ENCODE measurements around the gene PID1. TPM values are rescaled to one million over a fixed set of nuclear protein-coding genes. Genes with fewer than 3 reads are reported as not detected.
"Not testable (repeated sequence)": the region's sequence is repeated elsewhere in the genome, so short reads cannot be mapped to it uniquely, and the experiment has no call there.

Gene PID1
- total RNA-seq, 1 experiment from 2014 or later = 0.31 TPM

GRCh38 chr2:229081411-229081810, 189.7 kb downstream of the PID1 start:
- BruUV-seq (replicated peaks) = no TSS peak
- H3K36me3 Mint-ChIP-seq (ENCODE audit: insufficient read depth, unreplicated experiment) = no peaks in the 10 kb centered on the region
- CTCF ChIA-PET = no interaction called here
- no peak for DNase-seq
- intact Hi-C loops (cut with micrococcal nuclease; ENCODE audit: unreplicated experiment) = no loop called here
- H3K4me3 Mint-ChIP-seq (ENCODE audit: low read depth, unreplicated experiment) = no peak overlapping the region
- peaks cover 11% of the 10 kb centered on the region for H3K9me3 Mint-ChIP-seq (ENCODE audit: low read depth, unreplicated experiment)
- no peaks in the 10 kb centered on the region for H3K27me3 Mint-ChIP-seq (ENCODE audit: unreplicated experiment)
- no peaks in the 10 kb centered on the region for H3K4me1 Mint-ChIP-seq (ENCODE audit: low read depth, unreplicated experiment)
- no peak for TF ChIP-seq CTCF (IDR thresholded peaks at IDR 0.05; ENCODE audit: unreplicated experiment)
- no peak overlapping the region for H3K27ac Mint-ChIP-seq (ENCODE audit: unreplicated experiment)

DNA sequence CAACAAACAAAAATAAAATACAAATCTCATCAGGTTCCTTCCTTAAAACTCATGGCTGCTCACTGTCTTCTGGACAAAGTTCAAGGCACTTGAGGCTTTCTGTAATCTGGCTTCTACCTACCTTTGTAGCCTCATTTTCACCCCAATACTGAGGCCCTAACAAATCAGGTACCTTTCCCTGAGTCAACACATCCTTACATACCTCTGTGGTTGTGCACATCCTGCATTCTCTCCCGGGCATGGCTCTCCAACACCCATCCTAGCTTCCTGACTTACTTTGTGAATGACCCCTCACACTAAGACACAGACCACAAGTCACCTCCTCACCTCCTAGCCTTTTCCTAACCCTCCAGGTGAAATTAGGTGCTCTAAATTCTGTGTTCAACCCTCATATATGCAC, 190.9 kb downstream of the PID1 start:
- peaks cover 19% of the 10 kb centered on the region for H3K9me3 Mint-ChIP-seq (ENCODE audit: low read depth, unreplicated experiment)
- H3K4me1 Mint-ChIP-seq (ENCODE audit: low read depth, unreplicated experiment) = no peaks in the 10 kb centered on the region
- no peak for DNase-seq
- no peak overlapping the region for H3K27ac Mint-ChIP-seq (ENCODE audit: unreplicated experiment)
- H3K27me3 Mint-ChIP-seq (ENCODE audit: unreplicated experiment) = no peaks in the 10 kb centered on the region
- no peaks in the 10 kb centered on the region for H3K36me3 Mint-ChIP-seq (ENCODE audit: insufficient read depth, unreplicated experiment)
- H3K4me3 Mint-ChIP-seq (ENCODE audit: low read depth, unreplicated experiment) = no peak overlapping the region
- BruUV-seq (replicated peaks) = no TSS peak
- TF ChIP-seq CTCF (IDR thresholded peaks at IDR 0.05; ENCODE audit: unreplicated experiment) = no peak
- intact Hi-C loops (cut with micrococcal nuclease; ENCODE audit: unreplicated experiment) = no loop called here
- CTCF ChIA-PET = no interaction called here

DNA sequence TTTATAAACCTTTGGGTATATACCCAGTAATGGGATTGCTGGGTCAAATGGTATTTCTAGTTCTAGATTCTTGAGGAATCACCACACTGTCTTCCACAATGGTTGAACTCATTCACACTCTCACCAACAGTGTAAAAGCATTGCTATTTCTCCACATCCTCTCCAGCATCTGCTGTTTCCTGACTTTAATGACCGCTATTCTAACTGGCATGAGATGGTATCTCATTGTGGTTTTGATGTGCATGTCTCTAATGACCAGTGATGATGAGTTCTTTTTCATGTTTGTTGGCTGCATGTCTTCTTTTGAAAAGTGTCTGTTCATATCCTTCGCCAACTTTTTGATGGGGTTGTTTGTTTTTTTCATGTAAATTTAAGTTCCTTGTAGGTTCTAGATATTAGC, 194.2 kb downstream of the PID1 start:
- intact Hi-C loops (cut with micrococcal nuclease; ENCODE audit: unreplicated experiment); CTCF ChIA-PET; H3K36me3 Mint-ChIP-seq (ENCODE audit: insufficient read depth, unreplicated experiment); H3K4me3 Mint-ChIP-seq (ENCODE audit: low read depth, unreplicated experiment); H3K27ac Mint-ChIP-seq (ENCODE audit: unreplicated experiment); H3K4me1 Mint-ChIP-seq (ENCODE audit: low read depth, unreplicated experiment); BruUV-seq (replicated peaks); H3K27me3 Mint-ChIP-seq (ENCODE audit: unreplicated experiment); DNase-seq: not testable (repeated sequence)
- peaks cover 19% of the 10 kb centered on the region for H3K9me3 Mint-ChIP-seq (ENCODE audit: low read depth, unreplicated experiment)

DNA sequence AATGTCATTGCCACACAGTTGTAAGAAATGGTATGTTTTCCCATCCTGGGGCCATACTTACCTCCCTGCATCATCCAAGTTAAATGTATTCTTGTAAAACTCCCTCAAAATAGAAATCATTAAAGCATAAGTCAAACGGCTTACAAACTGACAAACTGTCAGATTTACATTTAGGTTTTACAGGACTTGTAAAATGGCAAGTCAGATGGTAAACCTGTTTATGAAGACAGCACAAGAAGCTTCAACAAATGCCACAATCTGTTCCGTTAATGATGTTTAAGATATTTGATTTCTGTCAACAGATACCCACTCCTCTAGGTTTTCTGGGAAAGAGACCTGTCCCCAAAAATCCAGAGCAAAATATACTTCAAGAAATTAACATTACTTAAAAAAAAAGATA, 197.2 kb downstream of the PID1 start:
- H3K9me3 Mint-ChIP-seq (ENCODE audit: low read depth, unreplicated experiment) = peaks cover 18% of the 10 kb centered on the region

More for the DNA sequence above, 197.2 kb downstream of the PID1 start:
- H3K4me1 Mint-ChIP-seq (ENCODE audit: low read depth, unreplicated experiment) = no peaks in the 10 kb centered on the region
- no TSS peak for BruUV-seq (replicated peaks)
- intact Hi-C loops (cut with micrococcal nuclease; ENCODE audit: unreplicated experiment) = no loop called here
- no peaks in the 10 kb centered on the region for H3K27me3 Mint-ChIP-seq (ENCODE audit: unreplicated experiment)
- no peak for DNase-seq
- TF ChIP-seq CTCF (IDR thresholded peaks at IDR 0.05; ENCODE audit: unreplicated experiment) = no peak
- no peak overlapping the region for H3K4me3 Mint-ChIP-seq (ENCODE audit: low read depth, unreplicated experiment)
- H3K36me3 Mint-ChIP-seq (ENCODE audit: insufficient read depth, unreplicated experiment) = no peaks in the 10 kb centered on the region
- CTCF ChIA-PET = no interaction called here
- no peak overlapping the region for H3K27ac Mint-ChIP-seq (ENCODE audit: unreplicated experiment)

Data from Calu3 (cell line).